Panc1 (cell line): ENCODE results near the gene WDR5. TPM values are rescaled to one million over a fixed set of nuclear protein-coding genes. Genes with fewer than 3 reads are reported as not detected.

Source experiments
- ATAC-seq: fragments of 200-7000 bp; cut with Tn5 transposase; 2 replicates; pipeline ENCODE4 v1.9.1; 2020; ENCODE audit warnings: mild to moderate bottlenecking, moderate library complexity
- BruUV-seq: library from RNA; stranded (reverse); fragments of 400-500 nt; replicated peaks from 2 replicates; lab custom pipeline; 2021; lab: Mats Ljungman, UMichigan
- CTCF ChIA-PET: fragments of 300-600 bp; sonication (Branson Sonifier 250); formaldehyde crosslinking; loops from one replicate; lab custom pipeline; 2022; ENCODE audit warnings: antibody characterized with exemption; lab: Charles Lee
- POLR2A ChIA-PET: fragments of 300-600 bp; sonication (Branson Sonifier 250); formaldehyde crosslinking; loops from one replicate; lab custom pipeline; 2022; ENCODE audit warnings: antibody characterized with exemption; lab: Charles Lee
- DNase-seq: peaks from one replicate; pipeline ENCODE4 v3.0.0-alpha.2; 2010; ENCODE audit warnings: low read depth, low spot score
- H3K27ac ChIP-seq: 2 replicates; pipeline ENCODE4 v1.5.1; 2011; ENCODE audit warnings: mild to moderate bottlenecking, low read length, inconsistent platforms
- H3K27me3 ChIP-seq: fragments of 200-500 bp; sonication (Bioruptor generic); 2 replicates; pipeline ENCODE4 v1.6.0; 2014; ENCODE audit warnings: low read length, inconsistent platforms; ENCODE audit not compliant: control insufficient read depth, insufficient read depth
- H3K36me3 ChIP-seq: fragments of 200-500 bp; sonication (Bioruptor generic); 2 replicates; pipeline ENCODE4 v1.5.1; 2014; ENCODE audit warnings: inconsistent platforms, mild to moderate bottlenecking, low read length, moderate library complexity; ENCODE audit not compliant: control insufficient read depth, insufficient read depth
- H3K4me1 ChIP-seq: 2 replicates; pipeline ENCODE4 v1.5.1; 2011; ENCODE audit warnings: inconsistent platforms, mild to moderate bottlenecking, low read length, moderate library complexity; ENCODE audit not compliant: control insufficient read depth, insufficient read depth
- H3K4me3 ChIP-seq, 2 experiments: 2 replicates each; pipeline ENCODE4 v1.5.1; 2011 to 2012; ENCODE audit warnings: low read depth in 2 of 2, low read length in 2 of 2, mild to moderate bottlenecking in 2 of 2, inconsistent platforms in 1 of 2, moderate library complexity in 1 of 2
- H3K9me3 ChIP-seq: fragments of 200-500 bp; sonication (Bioruptor generic); 2 replicates; pipeline ENCODE4 v1.5.1; 2014; ENCODE audit warnings: low read depth, mild to moderate bottlenecking, inconsistent platforms, low read length, moderate library complexity; ENCODE audit not compliant: control insufficient read depth, insufficient read depth
- POLR2AphosphoS5 ChIP-seq: IDR thresholded peaks from 2 replicates; pipeline ENCODE4 v1.6.1; 2012; ENCODE audit warnings: mild to moderate bottlenecking, low read depth, low read length, moderate library complexity
- REST ChIP-seq, 2 experiments: IDR thresholded peaks; 2 replicates each; pipeline ENCODE4 v1.6.1; 2011 to 2012; ENCODE audit warnings: low read depth in 2 of 2, control low read depth in 1 of 2, low read length in 1 of 2, mild to moderate bottlenecking in 1 of 2, moderate library complexity in 1 of 2; ENCODE audit not compliant: insufficient read depth in 1 of 2
- SIN3A ChIP-seq: IDR thresholded peaks from 2 replicates; pipeline ENCODE4 v1.6.1; 2012; ENCODE audit warnings: low read depth, mild to moderate bottlenecking, low read length, moderate library complexity, borderline replicate concordance; ENCODE audit not compliant: insufficient read depth
- TCF7L2 ChIP-seq: IDR thresholded peaks from 2 replicates; pipeline ENCODE4 v1.6.1; 2011; ENCODE audit warnings: mild to moderate bottlenecking, low read depth, low read length, inconsistent platforms
- in situ Hi-C: cut with HindIII; loops from 2 replicates; pipeline ENCODE4 v1.10.0; 2016; ENCODE audit warnings: low sequenced_read_pairs, low pct_unique_long_range_greater_than_20kb
- intact Hi-C: fragments of 100-400 bp; cut with micrococcal nuclease; formaldehyde crosslinking; loops from one replicate; pipeline ENCODE4 v1.10.0; 2022; ENCODE audit not compliant: unreplicated experiment
- total RNA-seq: library from RNA; stranded (reverse); gene quantifications from one replicate; pipeline ENCODE4 v1.2.1, GENCODE V29; 2021; ENCODE audit not compliant: unreplicated experiment
- TF ChIP-seq, protein P1 (sequence below): fragments of 450-650 bp; IDR thresholded peaks from 2 replicates; pipeline ENCODE4 v1.5.1; 2017; ENCODE audit warnings: mild to moderate bottlenecking

WDR5 gene
- total RNA-seq, 1 experiment from 2014 or later = 36.9 TPM

GRCh38 chr9:134188386-134189144 is 52.7 kb downstream of the WDR5 start:
- intact Hi-C loops = no loop called here
- no peak overlapping the region for H3K27ac ChIP-seq
- in situ Hi-C loops = no loop called here
- H3K9me3 ChIP-seq = no peaks in the 10 kb centered on the region
- H3K4me3 ChIP-seq = no peak overlapping the region
- POLR2A ChIA-PET = no interaction called here
- no peaks in the 10 kb centered on the region for H3K4me1 ChIP-seq
- CTCF ChIA-PET = no interaction called here
- no peaks in the 10 kb centered on the region for H3K27me3 ChIP-seq
- no peak for ATAC-seq
- DNase-seq = no peak
- BruUV-seq = no TSS peak
- H3K36me3 ChIP-seq = no peaks in the 10 kb centered on the region
- TF ChIP-seq, protein P1, sequence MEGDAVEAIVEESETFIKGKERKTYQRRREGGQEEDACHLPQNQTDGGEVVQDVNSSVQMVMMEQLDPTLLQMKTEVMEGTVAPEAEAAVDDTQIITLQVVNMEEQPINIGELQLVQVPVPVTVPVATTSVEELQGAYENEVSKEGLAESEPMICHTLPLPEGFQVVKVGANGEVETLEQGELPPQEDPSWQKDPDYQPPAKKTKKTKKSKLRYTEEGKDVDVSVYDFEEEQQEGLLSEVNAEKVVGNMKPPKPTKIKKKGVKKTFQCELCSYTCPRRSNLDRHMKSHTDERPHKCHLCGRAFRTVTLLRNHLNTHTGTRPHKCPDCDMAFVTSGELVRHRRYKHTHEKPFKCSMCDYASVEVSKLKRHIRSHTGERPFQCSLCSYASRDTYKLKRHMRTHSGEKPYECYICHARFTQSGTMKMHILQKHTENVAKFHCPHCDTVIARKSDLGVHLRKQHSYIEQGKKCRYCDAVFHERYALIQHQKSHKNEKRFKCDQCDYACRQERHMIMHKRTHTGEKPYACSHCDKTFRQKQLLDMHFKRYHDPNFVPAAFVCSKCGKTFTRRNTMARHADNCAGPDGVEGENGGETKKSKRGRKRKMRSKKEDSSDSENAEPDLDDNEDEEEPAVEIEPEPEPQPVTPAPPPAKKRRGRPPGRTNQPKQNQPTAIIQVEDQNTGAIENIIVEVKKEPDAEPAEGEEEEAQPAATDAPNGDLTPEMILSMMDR = no peak
- TF ChIP-seq POLR2AphosphoS5 (no peak), TCF7L2 (no peak), REST (IDR thresholded peaks at IDR 0.05; ENCODE audit: insufficient read depth in 1 of 2, low read depth in 2 of 2, low read length in 1 of 2) (no peak), SIN3A (no peak)

GRCh38 chr9:134189145-134189469 is 53.2 kb downstream of the WDR5 start:
- H3K4me1 ChIP-seq = no peaks in the 10 kb centered on the region
- intact Hi-C loops = no loop called here
- H3K4me3 ChIP-seq = no peak overlapping the region
- TF ChIP-seq SIN3A = no peak
- TF ChIP-seq REST (IDR thresholded peaks at IDR 0.05; ENCODE audit: insufficient read depth in 1 of 2, low read depth in 2 of 2, low read length in 1 of 2) = no peak
- ATAC-seq (no peak), DNase-seq (no peak)
- H3K9me3 ChIP-seq = no peaks in the 10 kb centered on the region
- no TSS peak for BruUV-seq
- CTCF ChIA-PET = no interaction called here
- POLR2A ChIA-PET = no interaction called here
- no peaks in the 10 kb centered on the region for H3K27me3 ChIP-seq
- no peaks in the 10 kb centered on the region for H3K36me3 ChIP-seq
- in situ Hi-C loops = no loop called here
- H3K27ac ChIP-seq = no peak overlapping the region
